Measurements from ENCODE around the gene ARL3. TPM values are rescaled to one million over a fixed set of nuclear protein-coding genes. Genes with fewer than 3 reads are reported as not detected.

The ARL3 gene
- total RNA-seq, 1 experiment from 2014 or later, result 13.3 TPM

GRCh38 chr10:102720337-102720736 lies 6.1 kb upstream of the ARL3 start:
- ChIA-PET CTCF (interaction anchor here (0.7 to 1.6 kb wide), 4 partner anchors 45 to 1252 kb away, joined by 3 to 5 read pairs (median 4); no protein-coding TSS in a partner anchor), POLR2A (interaction anchor here (0.6 kb wide), 1 partner anchor 55 kb away, joined by 3 read pairs; no protein-coding TSS in a partner anchor)
- Mint-ChIP-seq H3K27ac (no peak overlapping the region; the same call in 1 of the 2 replicates), H3K4me1 (peaks cover 45% of the 10 kb centered on the region), H3K4me3 (no peak overlapping the region), H3K36me3 (peaks cover 35% of the 10 kb centered on the region), H3K9me3 (peaks cover 6% of the 10 kb centered on the region), H3K27me3 (ENCODE audit: low read depth) (no peaks in the 10 kb centered on the region)
- no peak for ATAC-seq
- TF ChIP-seq ZNF121 (CRISPR knock-in tag; IDR thresholded peaks at IDR 0.05) (peak; percentile 79; the same call in 1 of the 2 replicates), MXD4 (CRISPR knock-in tag; IDR thresholded peaks at IDR 0.05; ENCODE audit: borderline replicate concordance) (no peak)
- no peak for DNase-seq (ENCODE audit: low spot score)

DNA sequence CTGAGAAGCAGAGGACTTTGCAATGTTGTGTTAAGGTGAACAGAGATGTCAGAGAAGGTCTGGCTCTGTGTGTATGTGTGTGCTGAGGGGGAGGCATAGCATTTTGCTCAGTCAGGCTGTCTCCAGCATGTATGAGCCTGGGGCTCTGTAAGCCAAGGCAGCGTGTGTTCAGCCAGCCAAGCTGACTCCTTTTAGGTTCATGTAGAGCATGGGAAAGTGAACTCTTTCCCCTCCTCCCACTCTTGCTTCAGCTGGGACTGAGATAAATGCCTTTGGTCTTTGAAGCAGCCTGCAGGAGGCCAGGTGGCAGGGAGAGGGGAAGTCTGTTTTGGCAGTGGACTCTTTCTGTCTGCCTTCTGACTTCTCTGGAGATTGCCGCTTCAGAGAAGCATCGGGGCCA lies 4.0 kb upstream of the ARL3 start:
- H3K27me3 Mint-ChIP-seq (ENCODE audit: low read depth), result no peaks in the 10 kb centered on the region

More for the DNA sequence above, 4.0 kb upstream of the ARL3 start:
- CTCF ChIA-PET, result interaction anchor here (0.9 to 1.3 kb wide), 2 partner anchors 39 to 199 kb away, joined by 3 to 4 read pairs; partner anchors contain the start of gene CNNM2
- Mint-ChIP-seq H3K9me3 (no peaks in the 10 kb centered on the region), H3K27ac (peak overlapping the region; percentile 80), H3K4me3 (peak overlapping the region; percentile 37), H3K4me1 (peaks cover 51% of the 10 kb centered on the region), H3K36me3 (peaks cover 21% of the 10 kb centered on the region)
- DNase-seq (ENCODE audit: low spot score), result peak; percentile 27
- ATAC-seq, result no peak
- POLR2A ChIA-PET, result interaction anchor here (0.6 kb wide), 1 partner anchor 75 kb away, joined by 3 read pairs; no protein-coding TSS in a partner anchor
- TF ChIP-seq ZNF532 (CRISPR knock-in tag; IDR thresholded peaks at IDR 0.05; ENCODE audit: borderline replicate concordance), result no peak
- TF ChIP-seq AR (CRISPR knock-in tag; IDR thresholded peaks at IDR 0.05), result no peak
- TF ChIP-seq, protein P1, sequence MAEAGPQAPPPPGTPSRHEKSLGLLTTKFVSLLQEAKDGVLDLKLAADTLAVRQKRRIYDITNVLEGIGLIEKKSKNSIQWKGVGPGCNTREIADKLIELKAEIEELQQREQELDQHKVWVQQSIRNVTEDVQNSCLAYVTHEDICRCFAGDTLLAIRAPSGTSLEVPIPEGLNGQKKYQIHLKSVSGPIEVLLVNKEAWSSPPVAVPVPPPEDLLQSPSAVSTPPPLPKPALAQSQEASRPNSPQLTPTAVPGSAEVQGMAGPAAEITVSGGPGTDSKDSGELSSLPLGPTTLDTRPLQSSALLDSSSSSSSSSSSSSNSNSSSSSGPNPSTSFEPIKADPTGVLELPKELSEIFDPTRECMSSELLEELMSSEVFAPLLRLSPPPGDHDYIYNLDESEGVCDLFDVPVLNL (CRISPR knock-in tag; IDR thresholded peaks at IDR 0.05; ENCODE audit: borderline replicate concordance, low read depth), result no peak
- TF ChIP-seq HMGA2 (CRISPR knock-in tag; IDR thresholded peaks at IDR 0.05), result no peak
- no peak for TF ChIP-seq TEAD1 (CRISPR knock-in tag; IDR thresholded peaks at IDR 0.05)
- no peak for TF ChIP-seq HMGXB4 (CRISPR knock-in tag; IDR thresholded peaks at IDR 0.05)
- TF ChIP-seq ZNF219 (CRISPR knock-in tag; IDR thresholded peaks at IDR 0.05; ENCODE audit: borderline replicate concordance), result no peak
- TF ChIP-seq TP53 (CRISPR knock-in tag; IDR thresholded peaks at IDR 0.05), result no peak
- no peak for TF ChIP-seq ERG (CRISPR knock-in tag; IDR thresholded peaks at IDR 0.05)
- no peak for TF ChIP-seq RELA (CRISPR knock-in tag; IDR thresholded peaks at IDR 0.05; ENCODE audit: borderline replicate concordance)
- TF ChIP-seq GABPB1 (CRISPR knock-in tag; IDR thresholded peaks at IDR 0.05), result no peak
- TF ChIP-seq, protein P2, sequence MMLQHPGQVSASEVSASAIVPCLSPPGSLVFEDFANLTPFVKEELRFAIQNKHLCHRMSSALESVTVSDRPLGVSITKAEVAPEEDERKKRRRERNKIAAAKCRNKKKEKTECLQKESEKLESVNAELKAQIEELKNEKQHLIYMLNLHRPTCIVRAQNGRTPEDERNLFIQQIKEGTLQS (CRISPR knock-in tag; conservative IDR thresholded peaks at IDR 0.05), result no peak
- TF ChIP-seq ZNF423 (CRISPR knock-in tag; IDR thresholded peaks at IDR 0.05), result no peak
- no peak for TF ChIP-seq FOXJ3 (CRISPR knock-in tag; IDR thresholded peaks at IDR 0.05; ENCODE audit: borderline replicate concordance)
- no peak for TF ChIP-seq NR1H2 (CRISPR knock-in tag; IDR thresholded peaks at IDR 0.05)
- TF ChIP-seq ZNF416 (CRISPR knock-in tag; IDR thresholded peaks at IDR 0.05), result no peak
- TF ChIP-seq ZNF121 (CRISPR knock-in tag; IDR thresholded peaks at IDR 0.05), result no peak

All from WTC11 (cell line).